Mammary epithelial cell (primary cell): ENCODE data around the gene FKBP9.

Experiments used
- EZH2 ChIP-seq: IDR thresholded peaks from 2 replicates; pipeline ENCODE4 v1.6.1; 2012; ENCODE audit warnings: low read length, inconsistent platforms, borderline replicate concordance
- TF ChIP-seq, protein P1 (sequence below), 2 donors: IDR thresholded peaks in 1 of 2; conservative IDR thresholded peaks in 1 of 2; 2 replicates each; pipeline ENCODE4 v1.5.1; 2011 to 2012; ENCODE audit warnings: inconsistent platforms in 2 of 2, low read length in 2 of 2, mild to moderate bottlenecking in 2 of 2, control low read depth in 1 of 2, low read depth in 1 of 2; ENCODE audit not compliant: insufficient read depth in 1 of 2; ENCODE audit errors: extremely low read depth in 1 of 2

DNA sequence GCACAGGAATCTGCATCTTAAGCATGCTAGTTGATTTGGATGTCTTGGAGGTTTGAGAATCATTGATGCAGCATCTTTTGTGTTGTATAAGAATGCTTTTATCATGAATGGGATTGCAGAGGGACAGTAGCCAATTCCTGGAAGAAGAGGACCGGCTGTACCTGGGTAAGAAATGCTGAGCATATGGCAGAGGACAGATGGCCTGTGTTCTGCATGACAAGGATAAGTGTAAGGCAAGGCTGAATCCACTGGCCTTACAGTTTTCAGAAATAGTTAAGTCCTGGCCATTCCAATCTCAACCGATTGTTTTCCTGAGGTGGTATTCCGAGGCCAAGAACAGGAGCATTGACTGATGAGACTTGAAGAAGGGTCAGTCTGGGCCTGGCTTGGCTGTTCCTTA lies 41.2 kb upstream of the FKBP9 start:
- TF ChIP-seq, protein P1, sequence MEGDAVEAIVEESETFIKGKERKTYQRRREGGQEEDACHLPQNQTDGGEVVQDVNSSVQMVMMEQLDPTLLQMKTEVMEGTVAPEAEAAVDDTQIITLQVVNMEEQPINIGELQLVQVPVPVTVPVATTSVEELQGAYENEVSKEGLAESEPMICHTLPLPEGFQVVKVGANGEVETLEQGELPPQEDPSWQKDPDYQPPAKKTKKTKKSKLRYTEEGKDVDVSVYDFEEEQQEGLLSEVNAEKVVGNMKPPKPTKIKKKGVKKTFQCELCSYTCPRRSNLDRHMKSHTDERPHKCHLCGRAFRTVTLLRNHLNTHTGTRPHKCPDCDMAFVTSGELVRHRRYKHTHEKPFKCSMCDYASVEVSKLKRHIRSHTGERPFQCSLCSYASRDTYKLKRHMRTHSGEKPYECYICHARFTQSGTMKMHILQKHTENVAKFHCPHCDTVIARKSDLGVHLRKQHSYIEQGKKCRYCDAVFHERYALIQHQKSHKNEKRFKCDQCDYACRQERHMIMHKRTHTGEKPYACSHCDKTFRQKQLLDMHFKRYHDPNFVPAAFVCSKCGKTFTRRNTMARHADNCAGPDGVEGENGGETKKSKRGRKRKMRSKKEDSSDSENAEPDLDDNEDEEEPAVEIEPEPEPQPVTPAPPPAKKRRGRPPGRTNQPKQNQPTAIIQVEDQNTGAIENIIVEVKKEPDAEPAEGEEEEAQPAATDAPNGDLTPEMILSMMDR (conservative IDR thresholded peaks at IDR 0.05 in 1 of 2, IDR thresholded peaks at IDR 0.05 in 1 of 2; ENCODE audit: extremely low read depth in 1 of 2, insufficient read depth in 1 of 2, low read depth in 1 of 2, low read length in 2 of 2), result no peak
- TF ChIP-seq EZH2, result no peak
